ENCODE measurements around the gene MYH11. TPM values are rescaled to one million over a fixed set of nuclear protein-coding genes. Genes with fewer than 3 reads are reported as not detected.

Gene MYH11
- total and polyA plus RNA-seq, 10 of the 15 experiments (the other 5 are each of a cell fraction or from before 2014, with no cell fraction given): 0.01 to 1.9 (median 0.13) TPM; not detected in 1

GRCh38 chr16:15808071-15808470 lies 48.8 kb downstream of the MYH11 start (continued):
- TF ChIP-seq REST (IDR thresholded peaks at IDR 0.05; ENCODE audit: low read depth, low read length): no peak
- TF ChIP-seq MEF2B (IDR thresholded peaks at IDR 0.05; ENCODE audit: partially characterized antibody, poor library complexity, severe bottlenecking): no peak

- in situ Hi-C loops (cut with MboI): no loop called here
- Histone ChIP-seq H3K27ac (ENCODE audit: control insufficient read depth, insufficient read depth) (no peak overlapping the region), H3K36me3 (ENCODE audit: control insufficient read depth in 2 of 2, insufficient read depth in 2 of 2, low read length in 1 of 2) (no peaks in the 10 kb centered on the region), H3K27me3 (replicated peaks in 1 of 2; ENCODE audit: control insufficient read depth in 2 of 2, insufficient read depth in 2 of 2, low read length in 1 of 2) (no peaks in the 10 kb centered on the region), H3K9me3 (replicated peaks; ENCODE audit: control insufficient read depth, insufficient read depth, low read length) (no peaks in the 10 kb centered on the region; the same call in 2 of the 3 replicates), H2AFZ (ENCODE audit: control insufficient read depth, low read depth, low read length) (no peak overlapping the region), H3K4me2 (ENCODE audit: control insufficient read depth, insufficient read depth) (no peak overlapping the region), H3K4me3 (no peak overlapping the region), H4K20me1 (ENCODE audit: control insufficient read depth, insufficient read depth) (no peaks in the 10 kb centered on the region), H3K79me2 (ENCODE audit: control insufficient read depth, insufficient read depth, low read length) (no peaks in the 10 kb centered on the region), H3K4me1 (ENCODE audit: control insufficient read depth, insufficient read depth, low read length) (peaks cover 4% of the 10 kb centered on the region), H3K9ac (ENCODE audit: control insufficient read depth, insufficient read depth, low read length) (no peak overlapping the region)
- intact Hi-C loops (cut with micrococcal nuclease; ENCODE audit: unreplicated experiment): no loop called here
- DNase-seq (ENCODE audit: low read depth, low spot score): no peak
- WGBS (ENCODE audit: insufficient coverage, insufficient replicate concordance, low lambda C conversion rate, missing lambda C conversion rate): 46% methylated on average over 11 of the region's 11 CpGs
- ChIA-PET POLR2A (no interaction called here), RAD21 (ENCODE audit: unreplicated experiment) (no interaction called here), CTCF (no interaction called here), SMC1A (ENCODE audit: uncharacterized antibody, unreplicated experiment) (no interaction called here)
- ATAC-seq: no peak
- no peak for FAIRE-seq
- BruUV-seq (replicated peaks): no TSS peak
- TF ChIP-seq KDM1A (IDR thresholded peaks at IDR 0.05; ENCODE audit: borderline replicate concordance) (no peak), ZBTB11 (CRISPR knock-in tag; IDR thresholded peaks at IDR 0.05) (no peak), KAT2A (conservative IDR thresholded peaks at IDR 0.05; ENCODE audit: control insufficient read depth, low read depth, low read length) (no peak), CHD2 (IDR thresholded peaks at IDR 0.05; ENCODE audit: borderline replicate concordance, low read depth, low read length) (no peak), FOXK2 (IDR thresholded peaks at IDR 0.05) (no peak), PKNOX1 (IDR thresholded peaks at IDR 0.05) (no peak), SUPT20H (IDR thresholded peaks at IDR 0.05; ENCODE audit: borderline replicate concordance, control insufficient read depth, low read depth, low read length) (no peak), RBBP5 (conservative IDR thresholded peaks at IDR 0.05) (no peak), RUNX3 (IDR thresholded peaks at IDR 0.05; ENCODE audit: low read length) (no peak), IKZF1 (conservative IDR thresholded peaks at IDR 0.05) (no peak), PBX3 (IDR thresholded peaks at IDR 0.05; ENCODE audit: insufficient replicate concordance, low read depth, low read length) (no peak), SIN3A (IDR thresholded peaks at IDR 0.05; ENCODE audit: low read depth, low read length) (no peak), STAT1 (conservative IDR thresholded peaks at IDR 0.05) (no peak)
These were observed 49.2 kb downstream of the MYH11 start for GRCh38 chr16:15807603-15808009.
